Activated CD4-positive, alpha-beta T cell treated with anti-CD3 and anti-CD28 coated beads for 4 hours (primary cell): ENCODE measurements around the gene FMNL2.

Experiments
- DNase-seq, 2 donors: peaks; one replicate each; pipeline ENCODE4 v3.0.0-alpha.2; 2020

FMNL2 gene

GRCh38 chr2:152427902-152428301 is 92.9 kb downstream of the FMNL2 start:
- no peak for DNase-seq

GRCh38 chr2:152428800-152429582 is 94.0 kb downstream of the FMNL2 start:
- DNase-seq, result no peak

GRCh38 chr2:152430876-152431275 is 95.9 kb downstream of the FMNL2 start:
- no peak for DNase-seq

DNA sequence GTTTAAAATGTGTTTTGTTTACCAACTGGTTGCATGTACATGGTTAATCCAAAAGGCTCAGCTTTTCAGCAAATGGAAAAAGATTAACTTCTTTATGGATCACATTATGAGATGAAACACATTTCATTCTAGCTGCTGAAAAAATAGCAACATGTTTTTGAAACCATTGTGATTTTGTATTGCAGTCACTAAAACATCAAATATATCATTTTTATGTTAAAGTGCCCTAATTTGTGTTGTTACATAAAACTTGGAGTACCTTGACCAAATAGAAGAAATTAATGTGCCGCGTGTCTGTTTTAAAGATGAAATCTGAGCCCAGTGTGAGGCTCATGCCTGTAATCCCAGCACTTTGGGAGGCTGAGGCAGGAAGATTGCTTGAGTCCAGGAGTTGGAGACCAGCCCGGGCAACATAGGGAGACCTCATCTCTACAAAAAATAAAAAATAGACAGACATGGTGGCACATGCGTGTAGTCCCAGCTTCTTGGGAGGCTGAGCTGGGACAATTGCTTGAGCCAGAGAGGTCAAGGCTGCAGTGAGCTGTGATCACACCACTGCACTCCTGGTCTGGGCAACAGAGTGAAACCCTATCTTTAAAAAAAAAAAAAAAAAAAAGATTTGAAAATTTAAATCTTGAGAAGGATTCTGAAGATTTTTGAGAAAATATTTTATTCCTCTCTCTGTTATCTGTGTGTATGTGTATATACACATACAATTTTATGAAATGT is 96.6 kb downstream of the FMNL2 start:
- no peak for DNase-seq

DNA sequence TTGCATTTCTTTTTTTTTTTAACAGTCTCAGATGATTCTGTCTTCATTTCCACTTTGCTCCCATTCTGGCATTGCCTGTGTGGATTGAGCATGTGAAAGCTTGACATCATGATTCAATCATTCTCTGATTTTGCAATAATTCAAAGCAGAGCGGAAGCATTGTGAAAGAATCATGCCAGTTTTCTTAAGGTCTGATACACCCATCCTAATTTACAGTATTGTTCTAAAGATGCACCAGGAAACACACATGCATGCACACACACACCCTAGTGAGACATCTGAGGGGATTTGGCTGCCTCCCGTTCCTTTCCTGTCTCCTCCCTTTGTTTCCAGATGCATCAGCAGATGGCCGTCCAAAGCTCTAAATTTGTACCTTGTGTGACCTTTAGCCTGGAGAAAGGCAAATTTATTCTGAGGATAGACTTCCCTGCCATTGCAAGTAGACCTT is 97.3 kb downstream of the FMNL2 start:
- no peak for DNase-seq

DNA sequence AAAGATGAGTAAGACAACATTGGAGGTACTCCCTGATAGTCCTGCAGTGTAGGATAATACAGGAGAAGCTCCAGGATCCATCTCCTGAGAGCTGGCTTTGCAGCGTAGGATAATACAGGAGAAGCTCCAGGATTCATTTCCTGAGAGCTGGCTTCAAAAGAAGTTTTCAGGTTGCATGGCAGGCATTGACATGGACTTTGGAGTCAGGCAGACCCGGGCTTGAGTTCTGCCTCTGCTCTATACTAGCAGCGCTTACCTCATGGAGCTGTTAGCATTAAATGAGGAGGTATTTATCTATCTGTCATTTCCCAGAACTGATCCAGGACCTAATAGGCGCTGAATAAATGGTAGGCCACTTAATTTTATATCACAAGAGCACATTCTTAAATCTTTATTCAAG is 97.8 kb downstream of the FMNL2 start:
- DNase-seq, result no peak

DNA sequence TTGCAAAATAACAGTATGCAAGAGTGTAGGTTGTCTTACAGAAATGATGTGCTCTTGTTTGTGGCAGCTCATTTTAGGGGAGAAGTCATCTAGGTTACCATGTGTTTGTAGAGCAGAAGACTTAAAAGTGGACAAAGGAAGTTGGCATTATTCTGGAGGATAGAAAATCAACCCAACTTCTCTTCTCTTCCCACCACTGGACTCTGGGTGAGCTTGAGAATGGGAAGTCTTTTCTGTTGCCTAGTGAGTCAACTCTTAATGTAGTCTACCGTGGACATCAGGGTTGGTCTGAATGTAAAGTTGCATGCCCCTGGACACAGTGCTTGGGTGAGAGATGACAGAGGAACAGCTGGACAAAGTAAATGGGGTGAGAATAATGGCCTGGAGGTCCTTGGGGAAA is 98.3 kb downstream of the FMNL2 start:
- no peak for DNase-seq

- DNase-seq, result no peak
Measured at GRCh38 chr2:152433791-152434190, 98.8 kb downstream of the FMNL2 start.

- DNase-seq, result no peak
Measured at GRCh38 chr2:152434395-152435182, 99.6 kb downstream of the FMNL2 start.

- DNase-seq, result no peak
Measured at GRCh38 chr2:152436148-152436547, 101.2 kb downstream of the FMNL2 start.

DNA sequence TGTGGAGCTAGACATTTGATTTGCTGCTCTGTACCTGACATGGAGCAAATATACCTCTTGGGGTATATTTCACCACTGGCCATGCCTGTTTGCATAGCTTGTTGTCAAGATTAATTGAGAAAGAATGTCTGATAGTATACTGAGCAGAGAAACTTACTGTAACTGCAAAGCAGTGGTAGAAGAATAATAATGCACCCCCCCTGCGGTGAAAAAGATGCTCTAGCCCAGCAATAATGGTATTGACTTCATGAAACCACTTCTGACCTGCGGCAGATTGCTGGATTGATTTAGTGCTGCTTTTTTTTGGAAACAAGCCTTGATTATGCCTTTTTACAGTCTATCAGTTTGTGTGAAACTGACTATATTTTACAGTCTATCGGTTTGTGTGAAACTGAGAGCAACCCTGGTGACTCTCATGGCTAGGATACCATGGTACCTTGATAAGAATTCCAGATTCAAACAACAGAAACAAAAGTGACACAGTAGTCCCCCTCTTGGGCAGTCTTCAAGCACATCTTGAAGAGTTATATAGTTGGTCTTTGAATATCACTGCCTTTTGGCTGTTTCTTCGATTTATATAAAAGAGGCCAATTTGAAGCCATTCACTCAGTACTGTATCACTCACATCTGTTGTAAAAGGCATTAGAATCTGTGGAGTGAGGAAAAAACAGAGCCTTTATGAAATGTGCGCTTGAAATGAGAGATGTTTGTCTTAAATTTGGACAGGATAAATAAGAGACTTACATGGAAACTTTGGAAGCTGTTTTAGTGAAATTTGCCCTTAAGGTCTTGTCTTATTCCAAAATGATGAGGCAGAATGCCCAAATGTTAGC is 102.5 kb downstream of the FMNL2 start:
- no peak for DNase-seq

GRCh38 chr2:152440049-152440448 is 105.1 kb downstream of the FMNL2 start:
- DNase-seq, result no peak

DNA sequence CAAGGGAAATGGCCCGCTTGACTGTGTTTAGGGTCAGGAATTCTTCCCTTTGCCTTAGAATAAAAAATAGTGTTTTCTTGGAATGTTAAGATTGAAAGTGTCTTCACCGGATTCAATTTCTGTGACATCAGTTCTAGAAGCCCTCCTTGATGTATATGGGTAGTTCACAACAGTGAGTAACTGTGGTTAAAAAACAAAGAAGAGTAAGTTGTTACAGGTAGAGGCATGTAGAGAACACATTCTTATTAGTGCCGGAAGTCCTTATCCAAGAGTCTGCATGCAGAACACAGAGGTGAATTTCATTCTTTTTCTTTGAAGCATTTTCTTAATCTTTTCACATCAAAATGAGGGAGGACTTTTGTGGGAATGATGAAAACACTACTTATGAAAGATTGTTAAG is 105.5 kb downstream of the FMNL2 start:
- no peak for DNase-seq

DNA sequence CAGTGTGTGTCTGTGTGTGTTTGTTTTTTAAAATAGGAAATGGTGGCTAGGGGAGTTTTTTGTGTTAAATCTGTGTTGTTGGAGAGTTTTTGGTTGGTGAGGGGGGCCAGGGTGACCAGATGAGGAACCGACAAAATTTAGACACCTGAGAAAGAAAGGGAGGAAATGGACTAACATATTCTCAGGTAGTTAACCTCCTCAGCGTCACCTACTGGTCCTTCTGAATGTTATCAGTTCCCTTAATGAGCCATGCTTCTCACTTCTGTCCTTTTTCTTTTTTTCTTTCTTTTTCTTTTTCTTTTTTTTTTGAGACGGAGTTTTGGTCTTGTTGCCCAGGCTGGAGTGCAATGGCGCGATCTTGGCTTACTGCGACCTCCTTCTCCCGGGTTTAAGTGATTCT is 107.0 kb downstream of the FMNL2 start:
- DNase-seq, result no peak

DNA sequence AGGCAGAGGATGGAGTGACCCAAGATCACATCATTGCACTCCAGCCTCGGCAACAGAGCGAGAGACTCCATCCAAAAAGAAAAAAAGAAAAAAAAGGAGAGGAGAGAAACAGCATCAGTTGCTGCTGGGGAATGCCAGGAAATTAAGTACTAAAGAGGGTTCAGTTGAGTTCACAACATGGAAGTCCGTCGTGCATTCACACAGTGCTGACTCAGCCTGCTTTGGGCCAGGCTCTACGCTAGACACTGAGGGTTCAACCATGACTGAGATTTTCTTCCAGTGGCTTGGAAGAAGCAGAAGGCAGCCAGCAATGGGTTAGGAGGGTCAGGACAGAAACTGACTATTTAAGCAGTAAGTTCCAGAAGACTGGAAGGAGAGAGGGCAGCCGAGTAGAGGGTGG is 108.8 kb downstream of the FMNL2 start:
- DNase-seq, result no peak

DNA sequence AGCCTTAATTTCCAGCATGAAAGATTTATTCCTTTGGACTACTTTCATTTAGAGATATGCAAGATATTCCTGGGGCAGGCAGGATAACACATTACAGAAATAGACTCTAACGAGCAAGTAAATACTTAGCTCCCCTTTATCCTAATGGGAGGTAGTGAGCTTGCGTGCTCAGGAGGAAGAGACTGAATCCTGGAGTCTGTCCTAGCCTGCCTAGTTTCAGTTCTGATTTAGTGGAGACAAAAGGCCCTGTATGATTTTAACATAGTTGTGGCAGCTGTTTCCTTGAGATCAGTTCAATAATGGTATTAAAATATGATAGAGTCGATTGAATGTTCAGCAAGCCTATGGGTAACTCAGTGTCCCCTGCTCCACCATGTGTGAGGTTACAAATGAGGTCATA is 109.5 kb downstream of the FMNL2 start:
- no peak for DNase-seq

DNA sequence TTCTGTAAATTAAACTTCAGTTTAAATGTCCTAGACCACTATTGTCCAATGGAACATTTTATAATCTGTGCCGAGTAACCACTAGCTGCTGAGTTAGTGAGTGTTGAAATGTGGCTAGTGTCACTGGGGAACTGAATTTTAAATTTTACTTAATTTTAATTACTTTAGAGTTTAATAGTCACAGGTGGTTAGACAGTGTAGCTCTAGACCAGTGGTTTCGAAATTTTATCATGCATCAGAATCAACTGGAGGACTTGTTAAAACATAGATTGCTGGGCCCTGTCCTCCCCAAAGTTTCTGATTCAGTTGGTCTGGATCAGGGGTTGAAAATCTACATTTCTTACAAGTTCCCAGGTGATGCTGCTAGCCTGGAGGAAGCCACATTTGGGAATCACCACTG is 110.4 kb downstream of the FMNL2 start:
- DNase-seq, result no peak

DNA sequence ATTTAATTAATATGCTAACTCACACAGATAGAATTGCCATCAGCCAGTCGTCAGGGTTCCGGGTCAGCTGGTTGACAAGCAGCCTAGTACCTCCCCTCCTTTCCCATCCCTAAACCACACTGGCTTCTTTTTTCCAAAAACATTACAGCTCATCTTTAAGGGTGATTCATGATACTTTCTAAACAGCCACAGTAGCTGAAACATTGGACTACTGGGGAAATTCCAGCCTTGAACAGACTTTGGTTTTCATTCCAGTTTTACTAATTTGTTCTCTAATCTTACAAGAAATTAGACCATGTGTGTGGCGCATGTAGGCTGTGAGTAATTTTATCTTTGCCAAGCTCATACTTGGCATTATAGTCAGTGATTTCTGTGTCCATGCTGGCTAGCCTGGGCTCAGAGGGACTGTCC is 110.8 kb downstream of the FMNL2 start:
- DNase-seq, result no peak

DNA sequence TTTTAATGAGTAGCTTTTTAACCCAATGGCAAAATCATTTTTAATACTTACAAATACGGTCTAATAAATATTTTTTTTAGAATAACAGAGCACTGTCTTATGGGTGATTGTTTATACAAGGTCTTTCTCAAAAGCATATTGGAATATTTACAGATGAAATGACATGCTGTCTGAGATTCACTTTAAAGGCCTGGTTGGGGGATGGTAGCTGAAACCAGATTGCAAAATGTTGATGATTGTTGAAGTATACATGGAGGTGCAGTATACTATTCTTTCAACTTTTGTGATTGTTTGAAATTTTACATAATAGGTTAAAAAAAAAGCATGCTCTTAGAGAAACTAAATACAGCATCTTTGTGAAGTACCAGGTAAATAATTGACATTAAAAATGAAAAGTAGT is 111.2 kb downstream of the FMNL2 start:
- no peak for DNase-seq

DNA sequence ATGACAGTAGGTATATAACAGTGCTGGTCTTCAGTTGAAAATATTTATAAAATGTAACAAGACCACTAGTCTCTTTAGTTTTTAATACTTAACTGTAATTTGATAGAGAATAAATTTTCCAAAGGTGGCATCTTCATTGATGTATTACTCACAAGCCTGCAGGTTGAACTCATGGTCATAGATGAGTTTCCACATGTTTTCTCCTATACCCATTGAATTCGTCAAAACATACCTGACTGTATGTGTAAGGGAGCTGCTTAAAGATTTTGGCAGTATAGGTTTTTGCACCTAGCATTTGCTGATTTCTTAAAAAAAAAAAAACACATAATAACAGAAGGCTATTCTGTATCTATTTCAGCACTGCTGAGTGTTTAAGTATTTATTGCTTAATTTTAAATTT is 112.9 kb downstream of the FMNL2 start:
- no peak for DNase-seq

DNA sequence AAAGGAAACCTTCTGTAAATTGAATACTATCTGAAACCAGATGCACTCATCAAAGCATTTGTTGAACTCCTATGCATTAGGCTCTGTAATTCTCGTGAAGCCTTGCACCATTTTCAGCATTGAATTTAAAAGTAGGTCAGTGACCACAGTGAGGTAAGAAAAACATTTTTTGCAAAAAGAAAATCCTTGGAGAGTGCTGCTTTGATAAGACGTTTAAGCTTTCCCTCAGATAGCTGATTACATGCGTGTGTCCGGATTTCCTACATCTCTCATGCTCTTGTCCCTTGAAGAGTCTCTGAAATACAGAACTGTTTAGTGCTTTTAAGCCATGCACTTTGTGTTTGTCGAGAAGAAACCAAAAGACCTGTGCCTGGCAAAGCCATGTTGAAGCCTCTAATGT is 113.6 kb downstream of the FMNL2 start:
- no peak for DNase-seq

DNA sequence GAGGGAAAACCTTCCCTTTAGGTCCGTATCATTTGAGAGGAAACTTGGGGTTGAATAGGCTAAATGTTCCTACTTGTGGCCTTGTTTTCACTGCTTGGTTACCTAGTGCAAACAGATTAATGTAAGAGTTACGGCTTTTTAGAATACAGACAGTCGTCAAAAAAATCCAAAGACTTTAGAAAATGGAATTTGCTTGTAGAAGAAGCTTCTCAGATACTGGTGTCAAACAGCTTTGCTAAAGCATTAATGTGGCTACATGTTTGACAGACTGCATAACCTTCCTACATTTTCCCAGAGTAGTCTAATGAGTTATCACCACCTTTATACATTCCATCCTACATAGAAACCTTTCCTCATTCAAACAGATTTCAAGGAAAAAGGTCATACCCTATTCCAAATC is 114.6 kb downstream of the FMNL2 start:
- DNase-seq, result no peak

DNA sequence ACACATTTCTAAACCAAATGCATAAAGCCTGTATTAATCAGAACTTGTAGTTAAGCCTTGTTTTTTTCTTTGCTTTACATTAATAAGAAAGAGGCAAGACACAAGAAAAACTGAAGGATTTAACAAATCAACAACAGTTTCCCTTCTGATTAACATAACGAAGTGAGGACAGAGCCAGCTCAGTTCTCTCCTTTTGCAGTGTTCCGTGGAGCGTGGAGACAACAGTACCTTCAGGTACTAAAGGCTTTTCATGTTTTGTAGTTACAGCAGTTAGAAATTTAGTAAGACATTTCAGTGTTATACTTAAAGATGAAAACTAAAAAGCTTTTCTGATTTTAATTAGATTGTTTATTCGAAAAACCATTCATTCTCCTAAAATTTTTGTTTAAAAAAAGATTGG is 115.2 kb downstream of the FMNL2 start:
- no peak for DNase-seq
